ENCODE data around the gene UNC5B. TPM values are rescaled to one million over a fixed set of nuclear protein-coding genes. Genes with fewer than 3 reads are reported as not detected.

The UNC5B gene
- total RNA-seq, 1 donor, result 20.6 TPM

GRCh38 chr10:71324743-71325142 is 112.4 kb downstream of the UNC5B start:
- DNase-seq (ENCODE audit: low read depth), result no peak
- no peak for TF ChIP-seq CTCF (IDR thresholded peaks at IDR 0.05; ENCODE audit: insufficient read depth, low read length)
- H3K4me3 ChIP-seq (ENCODE audit: low read depth, low read length), result no peak overlapping the region

GRCh38 chr10:71325267-71325666 is 112.9 kb downstream of the UNC5B start:
- H3K4me3 ChIP-seq (ENCODE audit: low read depth, low read length), result no peak overlapping the region
- DNase-seq (ENCODE audit: low read depth), result no peak
- TF ChIP-seq CTCF (IDR thresholded peaks at IDR 0.05; ENCODE audit: insufficient read depth, low read length), result no peak

- no peak for DNase-seq (ENCODE audit: low read depth)
- TF ChIP-seq CTCF (IDR thresholded peaks at IDR 0.05; ENCODE audit: insufficient read depth, low read length), result no peak
- H3K4me3 ChIP-seq (ENCODE audit: low read depth, low read length), result no peak overlapping the region
These were observed 114.1 kb downstream of the UNC5B start for GRCh38 chr10:71326464-71326881.

- no peak for TF ChIP-seq CTCF (IDR thresholded peaks at IDR 0.05; ENCODE audit: insufficient read depth, low read length)
- no peak overlapping the region for H3K4me3 ChIP-seq (ENCODE audit: low read depth, low read length)
- no peak for DNase-seq (ENCODE audit: low read depth)
These were observed 118.5 kb downstream of the UNC5B start for GRCh38 chr10:71330789-71331404.

- TF ChIP-seq CTCF (IDR thresholded peaks at IDR 0.05; ENCODE audit: insufficient read depth, low read length), result no peak
- no peak overlapping the region for H3K4me3 ChIP-seq (ENCODE audit: low read depth, low read length)
- no peak for DNase-seq (ENCODE audit: low read depth)
These were observed 119.4 kb downstream of the UNC5B start for GRCh38 chr10:71331736-71332135.

GRCh38 chr10:71332466-71332865 is 120.1 kb downstream of the UNC5B start:
- TF ChIP-seq CTCF (IDR thresholded peaks at IDR 0.05; ENCODE audit: insufficient read depth, low read length), result no peak
- H3K4me3 ChIP-seq (ENCODE audit: low read depth, low read length), result no peak overlapping the region
- DNase-seq (ENCODE audit: low read depth), result no peak
